Occipital lobe (tissue), 2 donors: Measurements from ENCODE around the gene PARP1. TPM values are rescaled to one million over a fixed set of nuclear protein-coding genes. Genes with fewer than 3 reads are reported as not detected.

Experiments
- DNase-seq: peaks from one replicate; lab custom pipeline; 2025; lab: John Stamatoyannopoulos, UW
- total RNA-seq: library from RNA; depleted of rRNA; stranded (reverse); fragments of >200 nt; gene quantifications from one replicate; pipeline ENCODE4 v1.2.3, GENCODE V29; 2014

PARP1 gene
- total RNA-seq, 1 donor from 2014 or later: 104 TPM

DNA sequence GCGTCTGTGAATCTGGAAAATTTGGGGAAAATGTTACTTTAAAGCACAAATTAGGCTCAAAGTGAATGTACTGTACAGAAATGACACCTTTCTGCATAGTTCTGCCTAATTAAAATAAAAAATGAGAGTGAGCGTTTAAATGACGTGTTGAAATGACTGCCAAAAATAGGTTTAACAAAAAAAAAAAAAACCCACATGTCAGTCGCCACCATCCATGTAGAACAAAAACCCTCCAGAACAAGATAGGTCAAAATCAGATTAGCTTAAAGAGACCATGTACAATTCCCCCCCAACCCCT, 745 bp downstream of the PARP1 start:
- DNase-seq: no peak

DNA sequence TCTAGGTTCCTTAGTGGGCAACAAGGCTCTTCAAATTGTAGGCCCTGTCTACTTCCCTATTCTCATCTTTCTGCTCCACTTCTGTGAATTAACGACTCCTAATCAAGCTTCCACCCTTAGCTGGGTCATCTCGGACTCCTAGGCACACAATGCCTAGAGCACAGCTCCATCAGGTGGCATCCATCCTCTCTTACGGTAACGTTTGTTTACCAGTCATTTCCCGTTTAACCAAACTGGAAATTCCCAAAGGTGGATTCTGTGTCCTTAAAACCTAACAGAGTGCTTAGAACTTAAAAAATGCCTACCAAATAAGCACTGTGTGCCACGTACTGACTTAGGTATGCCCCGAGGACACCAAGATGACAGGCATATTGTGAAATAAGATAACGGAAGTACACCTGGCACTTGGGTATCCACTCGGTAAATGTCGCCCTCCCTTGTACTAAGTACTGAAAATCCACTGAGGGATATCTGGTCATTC, 1.5 kb downstream of the PARP1 start:
- no peak for DNase-seq

GRCh38 chr1:226405411-226405988, 2.4 kb downstream of the PARP1 start:
- DNase-seq: no peak

- no peak for DNase-seq
Observed at GRCh38 chr1:226404904-226405222, 3.0 kb downstream of the PARP1 start.

DNA sequence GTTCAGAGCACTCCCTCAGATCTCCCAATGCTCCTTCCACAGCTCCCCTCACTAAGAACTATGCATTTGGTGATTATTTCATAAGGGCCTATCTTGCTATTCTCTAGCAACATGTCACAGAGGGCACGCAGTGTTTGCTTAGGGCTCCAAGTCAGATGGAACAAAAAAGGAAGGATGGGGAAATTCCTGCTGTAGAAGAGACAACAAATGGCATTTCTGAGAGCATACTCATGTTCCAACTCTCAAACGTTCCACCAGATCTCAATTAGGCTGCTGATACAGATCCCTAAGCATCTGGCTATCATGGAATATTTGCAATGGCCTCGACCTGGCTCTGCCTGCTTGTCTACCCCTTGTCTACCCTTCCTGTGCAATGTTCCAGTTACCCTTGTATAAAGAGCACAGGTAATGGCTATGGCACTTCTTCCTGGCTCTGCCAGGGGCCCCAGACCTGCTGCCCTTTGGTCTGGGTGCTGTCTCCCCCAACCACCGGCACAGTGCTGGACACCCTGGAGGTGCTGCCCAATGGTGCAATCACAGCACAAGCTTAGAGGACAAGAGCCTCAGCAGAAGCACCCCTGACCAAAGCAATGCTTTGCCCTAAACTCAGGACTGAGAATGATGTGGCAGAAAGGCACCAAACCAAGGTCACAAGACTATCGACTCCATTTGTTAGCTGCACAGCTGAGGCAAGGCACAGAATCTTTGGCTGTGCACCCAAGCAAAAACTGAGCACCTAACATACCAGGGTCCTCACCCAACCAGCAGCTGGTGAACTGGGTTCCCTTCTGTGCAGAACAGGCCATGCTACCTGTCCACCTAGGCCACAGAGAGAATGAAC, 3.6 kb downstream of the PARP1 start:
- no peak for DNase-seq

- no peak for DNase-seq
Observed at GRCh38 chr1:226403201-226404034, 4.5 kb downstream of the PARP1 start.

- peak; percentile 52 for DNase-seq
Observed at GRCh38 chr1:226402739-226403165, 5.1 kb downstream of the PARP1 start.

GRCh38 chr1:226401355-226402303, 6.3 kb downstream of the PARP1 start:
- no peak for DNase-seq

DNA sequence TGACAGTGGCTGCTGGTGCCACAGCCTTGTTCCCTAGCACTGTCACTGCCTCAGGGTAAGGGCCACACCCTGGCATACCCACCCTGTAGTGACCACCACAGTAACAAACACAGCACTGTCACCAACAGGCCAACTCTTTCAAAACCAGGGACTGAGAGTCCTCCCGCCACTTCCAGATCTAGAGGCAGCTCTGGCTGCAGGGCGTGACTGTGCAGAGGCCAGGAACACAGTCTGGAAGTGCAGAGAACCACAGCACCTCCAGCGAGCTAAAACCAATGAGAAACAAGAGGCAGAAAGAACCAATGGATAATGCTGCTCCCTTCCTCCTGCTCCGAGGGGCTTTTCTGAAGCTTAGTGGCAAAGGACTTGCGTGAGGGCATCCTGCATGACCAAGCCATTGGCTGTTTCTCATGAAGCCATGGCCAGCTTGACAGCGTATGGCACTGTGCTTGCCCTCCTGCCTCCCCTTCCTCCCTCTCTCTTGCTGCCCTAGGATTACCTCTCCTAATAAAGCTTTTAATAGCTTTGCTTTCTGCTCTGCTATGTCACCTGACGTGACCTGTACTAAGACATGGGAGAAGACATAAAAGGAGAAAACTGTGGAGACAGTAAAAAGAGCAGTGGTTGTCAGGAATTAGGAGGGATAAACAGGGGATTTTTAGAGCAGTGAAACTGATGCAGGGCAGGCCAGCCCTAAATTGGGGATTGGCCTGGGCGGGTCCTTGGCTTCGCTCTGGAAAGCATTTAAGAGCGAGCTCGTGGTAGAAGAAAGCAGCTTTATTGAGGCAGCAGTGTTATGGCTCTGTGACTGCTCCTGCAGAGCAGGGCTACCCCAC, 7.2 kb downstream of the PARP1 start:
- no peak for DNase-seq

- no peak for DNase-seq
Observed at GRCh38 chr1:226397955-226398636, 9.8 kb downstream of the PARP1 start.

GRCh38 chr1:226397011-226397926, 10.6 kb downstream of the PARP1 start:
- no peak for DNase-seq

GRCh38 chr1:226395753-226396152, 12.1 kb downstream of the PARP1 start:
- DNase-seq: no peak

DNA sequence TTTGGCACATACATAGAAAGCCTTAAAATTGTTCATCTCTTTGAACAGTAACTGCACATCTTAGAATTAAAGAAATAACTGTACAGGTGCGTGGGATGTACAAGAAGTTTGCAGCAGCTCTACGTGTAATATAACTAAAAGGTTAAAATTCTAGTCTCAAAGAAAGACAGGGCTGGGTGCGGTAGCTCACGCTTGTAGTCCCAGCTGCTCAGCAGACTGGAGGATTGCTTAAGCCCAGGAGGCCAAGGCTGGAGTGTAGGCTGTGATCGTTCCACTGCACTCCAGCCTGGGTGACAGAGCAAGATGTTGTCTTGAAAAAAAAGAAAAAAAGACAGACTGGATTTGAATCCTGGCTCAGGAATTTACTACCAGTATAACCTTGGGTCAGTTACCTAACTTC, 13.4 kb downstream of the PARP1 start:
- DNase-seq: no peak

DNA sequence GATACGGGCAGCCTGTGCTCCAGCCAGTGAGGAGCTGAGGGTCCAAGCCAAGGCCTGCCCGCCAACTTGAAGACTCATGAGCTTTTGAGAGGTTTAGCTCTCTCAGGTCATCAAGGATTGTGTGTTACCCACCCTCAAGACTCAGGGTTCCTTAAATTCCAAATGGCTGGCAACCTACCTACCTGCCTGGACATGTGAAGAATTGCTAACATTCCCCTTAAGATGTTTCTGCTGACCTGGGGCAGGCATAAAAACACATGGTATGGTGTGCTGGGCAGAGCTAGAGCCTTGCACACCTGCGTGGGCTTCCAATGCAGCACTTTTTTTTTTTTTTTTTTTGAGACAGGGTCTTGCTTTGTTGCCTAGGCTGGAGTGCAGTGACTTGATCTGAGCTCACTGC, 17.2 kb downstream of the PARP1 start:
- no peak for DNase-seq

- DNase-seq: no peak
Observed at GRCh38 chr1:226388131-226388530, 19.8 kb downstream of the PARP1 start.

- no peak for DNase-seq
Observed at GRCh38 chr1:226384717-226385116, 23.2 kb downstream of the PARP1 start.

GRCh38 chr1:226384040-226384439, 23.9 kb downstream of the PARP1 start:
- no peak for DNase-seq

GRCh38 chr1:226382030-226382429, 25.9 kb downstream of the PARP1 start:
- no peak for DNase-seq
